AG09319 (cell line): ENCODE data around the gene KIAA0319L.

ENCODE experiments used
- DNase-seq: peaks from one replicate; pipeline ENCODE4 v3.0.0-alpha.2; 2010; ENCODE audit warnings: low read depth; ENCODE audit errors: extremely low read depth
- TF ChIP-seq, protein P1 (sequence below): IDR thresholded peaks from 2 replicates; pipeline ENCODE4 v1.5.1; 2011; ENCODE audit warnings: low read depth, mild to moderate bottlenecking, inconsistent platforms, low read length, moderate library complexity

KIAA0319L gene

DNA sequence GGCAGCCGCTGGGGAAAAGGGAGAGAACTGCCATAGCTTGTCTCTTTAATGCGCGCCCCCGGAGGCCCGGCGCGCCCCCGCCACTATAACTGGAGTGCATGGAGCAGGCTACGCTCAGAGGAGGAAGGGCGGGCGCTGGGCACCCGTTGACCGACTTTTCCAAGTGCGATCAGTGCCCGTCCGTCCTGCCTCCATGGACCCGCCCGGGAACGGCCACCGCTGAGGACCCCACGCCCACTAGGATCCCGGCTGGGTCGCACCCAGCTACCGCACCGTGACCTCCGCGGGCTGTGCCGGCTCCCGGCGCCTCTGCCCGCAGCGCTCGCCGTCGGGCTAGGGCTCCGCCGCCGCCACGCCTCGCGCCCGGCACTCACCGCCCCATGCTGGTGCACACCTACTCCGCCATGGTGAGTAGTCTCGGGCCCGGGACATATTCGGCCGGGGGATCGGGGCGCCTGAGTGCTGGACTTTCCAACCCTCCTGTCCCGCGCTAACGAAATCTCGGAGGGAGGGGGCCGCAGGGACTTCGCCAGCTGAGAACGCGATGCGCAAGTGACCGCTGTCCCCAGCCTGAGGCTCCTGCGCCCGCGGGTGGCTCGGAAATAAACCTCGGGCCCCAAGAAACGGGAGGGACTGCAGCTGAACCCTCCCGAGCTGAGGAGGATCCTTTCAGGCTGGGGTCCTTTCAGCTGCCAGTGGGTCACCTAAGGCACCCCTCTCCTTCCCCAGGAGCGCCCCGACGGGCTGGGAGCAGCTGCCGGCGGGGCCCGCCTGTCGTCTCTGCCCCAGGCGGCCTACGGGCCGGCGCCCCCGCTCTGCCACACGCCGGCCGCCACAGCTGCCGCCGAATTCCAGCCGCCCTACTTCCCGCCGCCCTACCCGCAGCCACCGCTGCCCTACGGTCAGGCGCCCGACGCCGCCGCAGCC, 16.3 kb upstream of the KIAA0319L start, which contains the start of gene TFAP2E:
TSS of gene TFAP2E (plus strand) at position 117 of the 927 bp plus-strand sequence. CDS start at position 381, 264 bp downstream.
- no peak for DNase-seq
- TF ChIP-seq, protein P1, sequence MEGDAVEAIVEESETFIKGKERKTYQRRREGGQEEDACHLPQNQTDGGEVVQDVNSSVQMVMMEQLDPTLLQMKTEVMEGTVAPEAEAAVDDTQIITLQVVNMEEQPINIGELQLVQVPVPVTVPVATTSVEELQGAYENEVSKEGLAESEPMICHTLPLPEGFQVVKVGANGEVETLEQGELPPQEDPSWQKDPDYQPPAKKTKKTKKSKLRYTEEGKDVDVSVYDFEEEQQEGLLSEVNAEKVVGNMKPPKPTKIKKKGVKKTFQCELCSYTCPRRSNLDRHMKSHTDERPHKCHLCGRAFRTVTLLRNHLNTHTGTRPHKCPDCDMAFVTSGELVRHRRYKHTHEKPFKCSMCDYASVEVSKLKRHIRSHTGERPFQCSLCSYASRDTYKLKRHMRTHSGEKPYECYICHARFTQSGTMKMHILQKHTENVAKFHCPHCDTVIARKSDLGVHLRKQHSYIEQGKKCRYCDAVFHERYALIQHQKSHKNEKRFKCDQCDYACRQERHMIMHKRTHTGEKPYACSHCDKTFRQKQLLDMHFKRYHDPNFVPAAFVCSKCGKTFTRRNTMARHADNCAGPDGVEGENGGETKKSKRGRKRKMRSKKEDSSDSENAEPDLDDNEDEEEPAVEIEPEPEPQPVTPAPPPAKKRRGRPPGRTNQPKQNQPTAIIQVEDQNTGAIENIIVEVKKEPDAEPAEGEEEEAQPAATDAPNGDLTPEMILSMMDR = no peak

DNA sequence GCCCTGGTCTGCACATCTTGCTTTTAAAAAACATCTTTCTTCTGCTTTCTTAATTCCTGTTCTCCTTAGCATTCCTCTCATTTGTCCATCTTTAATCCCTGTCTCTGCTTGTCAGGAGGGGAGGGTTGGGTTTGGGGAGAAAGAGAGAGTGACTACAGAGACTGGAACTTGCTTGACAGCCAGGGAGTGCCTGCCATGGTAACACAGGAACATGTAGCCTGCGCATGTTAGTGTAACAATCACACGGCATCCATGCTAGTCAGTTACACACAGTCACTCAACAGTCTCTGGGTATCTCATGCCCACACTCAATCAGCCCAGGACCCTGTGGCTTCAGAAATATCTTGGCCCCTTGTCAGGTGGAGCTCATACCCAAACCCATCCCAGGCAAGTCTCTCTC, 15.1 kb upstream of the KIAA0319L start:
- no peak for DNase-seq
- TF ChIP-seq, protein P1 = no peak

DNA sequence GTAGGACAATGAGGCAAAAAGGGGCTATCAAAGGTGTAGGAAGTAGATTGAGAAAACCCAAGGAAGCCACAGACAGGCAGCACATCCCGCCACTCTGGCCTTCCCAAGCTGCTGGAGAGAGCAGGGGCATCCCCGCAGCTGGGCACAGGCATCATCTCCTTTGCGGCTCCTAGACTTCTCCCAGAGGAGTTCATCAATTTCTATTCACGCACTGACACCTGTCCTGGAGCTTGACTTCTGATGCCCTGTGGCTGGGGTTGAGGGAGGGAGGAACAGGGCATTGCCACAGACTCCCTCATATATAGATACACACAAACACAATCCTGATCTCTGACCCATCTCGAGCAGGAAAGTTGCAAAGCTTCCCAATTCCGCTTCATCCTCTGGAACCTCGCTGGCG, 14.1 kb upstream of the KIAA0319L start:
- no peak for DNase-seq
- TF ChIP-seq, protein P1 = no peak

DNA sequence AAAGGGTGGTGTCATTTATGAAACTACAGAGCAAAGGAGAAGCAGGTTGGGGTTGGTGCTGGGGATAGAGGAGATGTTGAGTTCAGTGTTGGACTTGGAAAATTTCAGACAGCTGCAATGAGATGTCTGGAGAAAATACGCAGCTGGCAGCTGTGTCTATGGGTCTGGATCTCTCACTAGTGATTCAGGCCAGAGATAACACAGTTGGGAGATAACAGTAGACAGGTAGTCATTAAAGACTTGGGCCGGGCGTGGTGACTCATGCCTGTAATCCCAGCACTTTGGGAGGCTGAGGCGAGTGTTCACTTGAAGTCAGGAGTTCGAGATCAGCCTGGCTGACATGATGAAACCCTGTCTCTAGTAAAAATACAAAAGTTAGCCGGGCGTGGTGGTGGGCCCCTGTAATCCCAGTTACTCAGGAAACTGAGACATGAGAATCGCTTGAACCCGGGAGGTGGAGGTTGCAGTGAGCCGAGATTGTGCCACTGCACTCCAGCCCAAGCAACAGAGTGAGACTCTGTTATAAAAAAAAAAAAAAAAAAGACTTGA, 13.5 kb upstream of the KIAA0319L start:
- no peak for DNase-seq
- TF ChIP-seq, protein P1 = no peak

DNA sequence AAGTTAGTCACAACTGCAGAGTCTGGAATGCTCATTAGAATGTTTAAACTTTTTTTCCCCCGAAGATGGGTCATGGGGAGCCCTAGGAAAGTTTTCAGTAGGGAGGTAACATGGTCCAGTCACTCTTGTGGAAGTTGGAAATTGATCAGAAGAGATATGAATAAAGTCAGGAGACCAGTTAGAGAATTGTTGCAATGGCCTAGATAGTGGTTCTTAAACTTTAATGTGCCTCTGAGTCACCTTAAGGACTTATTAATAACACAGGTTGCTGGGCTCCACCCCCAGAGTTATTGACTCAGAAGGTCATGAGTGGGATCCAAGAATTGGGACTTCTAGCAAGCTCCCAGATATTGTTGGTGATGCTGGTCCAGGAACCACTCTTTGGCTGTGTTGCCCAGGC, 12.7 kb upstream of the KIAA0319L start:
- TF ChIP-seq, protein P1 = no peak
- DNase-seq = no peak

DNA sequence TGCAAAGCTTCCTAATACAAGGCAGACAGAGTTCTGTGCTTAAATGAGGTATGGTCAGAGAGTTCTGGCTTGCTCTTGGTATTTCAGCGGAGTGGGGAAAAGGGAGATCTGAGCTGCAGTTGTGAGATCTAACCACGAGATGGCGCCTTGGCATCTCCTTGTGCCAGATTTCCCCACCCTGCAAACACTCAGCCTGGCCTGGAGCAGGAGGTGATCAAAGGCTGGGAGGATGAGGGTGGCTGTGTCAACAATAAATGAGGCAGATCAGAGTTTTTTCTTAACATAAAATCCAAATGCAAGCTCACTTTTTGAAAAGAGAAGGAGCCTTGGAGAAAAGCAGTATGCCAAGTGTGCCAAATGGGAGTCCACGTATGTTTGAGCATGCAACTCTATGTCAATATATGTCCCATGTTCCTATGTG, 11.8 kb upstream of the KIAA0319L start:
- TF ChIP-seq, protein P1 = peak; percentile 88
- peak; percentile 11 for DNase-seq

DNA sequence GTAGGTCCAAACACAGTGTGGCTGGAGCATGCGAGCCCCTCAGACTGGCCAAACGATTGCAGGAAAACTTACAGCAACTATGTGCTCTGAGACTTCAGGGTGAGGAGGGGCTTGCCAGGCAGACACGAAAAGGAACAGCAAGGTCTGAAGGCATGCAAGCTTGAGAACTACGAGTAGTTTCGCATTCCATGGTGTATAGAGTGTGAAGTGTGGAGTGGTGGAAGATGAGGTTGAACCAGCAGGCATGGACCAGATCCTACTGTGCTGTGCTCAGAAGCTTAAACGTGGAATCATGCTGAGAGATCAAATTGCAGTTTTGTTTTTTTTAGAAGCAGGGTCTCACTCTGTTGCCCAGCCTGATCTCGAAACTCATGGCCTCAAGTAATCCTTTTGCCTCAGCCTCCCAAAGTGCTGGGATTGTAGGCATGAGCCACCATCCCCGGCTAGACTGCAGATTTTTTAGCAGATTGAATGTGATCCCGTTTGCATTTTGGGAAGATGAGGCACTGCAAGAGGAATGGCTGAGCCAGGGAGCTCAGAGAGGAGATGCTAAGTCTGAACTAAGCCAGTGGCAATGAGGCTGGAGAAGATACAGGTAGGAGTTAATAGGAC, 10.8 kb upstream of the KIAA0319L start:
- no peak for DNase-seq
- TF ChIP-seq, protein P1 = no peak
